H1 (cell line): ENCODE results near the gene SPSB1. TPM values are rescaled to one million over a fixed set of nuclear protein-coding genes. Genes with fewer than 3 reads are reported as not detected.
A peak's percentile ranks its signal among the peaks of the same experiment; 100 is the strongest.

ENCODE experiments used
- CTCF ChIA-PET: fragments of 300-600 bp; sonication (Branson Sonifier 250); formaldehyde crosslinking; loops from one replicate; lab custom pipeline; 2021; ENCODE audit not compliant: partially characterized antibody; lab: Charles Lee
- POLR2A ChIA-PET: fragments of 300-600 bp; sonication (Branson Sonifier 250); formaldehyde crosslinking; loops from one replicate; lab custom pipeline; 2021; ENCODE audit warnings: inconsistent platforms; ENCODE audit not compliant: partially characterized antibody; lab: Charles Lee
- DNase-seq, 2 experiments: peaks; one replicate each; pipeline versions ENCODE4 v3.0.0 to v3.0.0-alpha.2; 2010 to 2022; ENCODE audit warnings: low spot score in 2 of 2, low read depth in 1 of 2, mixed read lengths in 1 of 2
- FAIRE-seq: peaks from 2 replicates; lab custom pipeline; 2011; peaks lifted over from hg19 to GRCh38; lab: Jason Lieb, UNC
- H2AFZ ChIP-seq: 2 replicates; pipeline ENCODE4 v1.8.1; 2012; ENCODE audit warnings: low read length, inconsistent platforms
- H2AK5ac ChIP-seq: 2 replicates; pipeline ENCODE4 v1.6.1; 2013; ENCODE audit warnings: low read depth, low read length
- H2BK120ac ChIP-seq: replicated peaks from 2 replicates; pipeline ENCODE3; 2013; ENCODE audit warnings: low read depth, low read length, inconsistent platforms
- H2BK12ac ChIP-seq: 2 replicates; pipeline ENCODE4 v1.6.1; 2013; ENCODE audit warnings: low read depth, low read length
- H2BK15ac ChIP-seq: 2 replicates; pipeline ENCODE4 v1.6.1; 2013; ENCODE audit warnings: low read length
- H2BK20ac ChIP-seq: 2 replicates; pipeline ENCODE4 v1.6.1; 2013; ENCODE audit warnings: low read length
- H2BK5ac ChIP-seq: 2 replicates; pipeline ENCODE4 v1.6.1; 2013; ENCODE audit warnings: low read depth, low read length
- H3K14ac ChIP-seq: 2 replicates; pipeline ENCODE4 v1.6.1; 2013; ENCODE audit warnings: inconsistent platforms; ENCODE audit not compliant: insufficient read length
- H3K18ac ChIP-seq: 2 replicates; pipeline ENCODE4 v1.6.1; 2013; ENCODE audit warnings: low read length; ENCODE audit errors: extremely low read depth
- H3K23ac ChIP-seq: 2 replicates; pipeline ENCODE4 v1.6.1; 2013; ENCODE audit warnings: inconsistent platforms; ENCODE audit not compliant: insufficient read length
- H3K23me2 ChIP-seq: 2 replicates; pipeline ENCODE4 v1.6.1; 2013; ENCODE audit warnings: low read depth, low read length
- H3K27ac ChIP-seq: 2 replicates; pipeline ENCODE4 v1.6.1; 2011; ENCODE audit warnings: low read depth, low read length, inconsistent platforms
- H3K27me3 ChIP-seq, 4 experiments: replicated peaks in 1 of 4; 1 replicate in 1 of 4; 2 replicates in 3 of 4; pipeline versions ENCODE4 v1.6.1 to v1.8.1; 2011 to 2013; ENCODE audit warnings: low read length in 3 of 4, mild to moderate bottlenecking in 3 of 4, inconsistent platforms in 2 of 4, mixed read lengths in 2 of 4, moderate library complexity in 1 of 4; ENCODE audit not compliant: control insufficient read depth in 3 of 4, insufficient read depth in 3 of 4; ENCODE audit errors: extremely low read depth in 1 of 4
- H3K36me3 ChIP-seq, 4 experiments: 2 replicates each; pipeline versions ENCODE4 v1.6.1 to v1.8.1; 2011 to 2013; ENCODE audit warnings: mild to moderate bottlenecking in 4 of 4, low read length in 3 of 4, moderate library complexity in 2 of 4, control low read depth in 1 of 4, inconsistent platforms in 1 of 4; ENCODE audit not compliant: insufficient read depth in 4 of 4, control insufficient read depth in 2 of 4
- H3K4ac ChIP-seq: replicated peaks from 2 replicates; pipeline ENCODE3; 2013; ENCODE audit warnings: low read length, low read depth, mixed read lengths, inconsistent platforms; ENCODE audit not compliant: insufficient read length
- H3K4me1 ChIP-seq, 4 experiments: replicated peaks in 1 of 4; 1 replicate in 1 of 4; 2 replicates in 3 of 4; pipeline versions ENCODE4 v1.6.1 to v1.8.1; 2011 to 2013; ENCODE audit warnings: low read length in 3 of 4, inconsistent platforms in 2 of 4, mixed read lengths in 1 of 4; ENCODE audit not compliant: insufficient read depth in 4 of 4, control insufficient read depth in 3 of 4
- H3K4me2 ChIP-seq, 2 experiments: 2 replicates each; pipeline versions ENCODE4 v1.6.1 to v1.8.1; 2011 to 2013; ENCODE audit warnings: low read depth in 2 of 2, low read length in 2 of 2, control low read depth in 1 of 2, inconsistent platforms in 1 of 2, mild to moderate bottlenecking in 1 of 2; ENCODE audit not compliant: insufficient read depth in 1 of 2
- H3K4me3 ChIP-seq, 4 experiments: fragments of 200-600, 300-600 bp in 1 of 4; sonication (generic), shearing (Covaris generic), sonication (Bioruptor Twin) in 1 of 4; 2 replicates each; pipeline versions ENCODE4 v1.5.1 to v1.8.1; 2011 to 2016; ENCODE audit warnings: low read length in 4 of 4, low read depth in 3 of 4, control low read depth in 2 of 4, inconsistent platforms in 2 of 4, mild to moderate bottlenecking in 2 of 4, mixed read lengths in 1 of 4, moderate library complexity in 1 of 4; ENCODE audit not compliant: insufficient read depth in 2 of 4; ENCODE audit errors: extremely low read depth in 1 of 4
- H3K56ac ChIP-seq: replicated peaks from 2 replicates; pipeline ENCODE3; 2013; ENCODE audit warnings: low read depth, mild to moderate bottlenecking, mixed read lengths, low read length, inconsistent platforms; ENCODE audit not compliant: insufficient read length
- H3K79me1 ChIP-seq: 2 replicates; pipeline ENCODE4 v1.6.1; 2013; ENCODE audit warnings: low read depth, low read length, control low read depth
- H3K79me2 ChIP-seq, 2 experiments: 2 replicates each; pipeline versions ENCODE4 v1.6.1 to v1.8.1; 2012 to 2013; ENCODE audit warnings: low read length in 2 of 2, mild to moderate bottlenecking in 2 of 2, inconsistent platforms in 1 of 2; ENCODE audit not compliant: insufficient read depth in 2 of 2, control insufficient read depth in 1 of 2
- H3K9ac ChIP-seq, 4 experiments: replicated peaks in 1 of 4; 1 replicate in 1 of 4; 2 replicates in 3 of 4; pipeline versions ENCODE4 v1.6.1 to v1.8.1; 2011 to 2013; ENCODE audit warnings: low read depth in 3 of 4, low read length in 3 of 4, control low read depth in 2 of 4, mild to moderate bottlenecking in 2 of 4, moderate library complexity in 2 of 4, inconsistent platforms in 1 of 4; ENCODE audit errors: extremely low read depth in 1 of 4
- H3K9me3 ChIP-seq, 2 experiments: 2 replicates each; pipeline versions ENCODE4 v1.6.1 to v1.8.1; 2012 to 2013; ENCODE audit warnings: mild to moderate bottlenecking in 2 of 2, moderate library complexity in 2 of 2, control low read depth in 1 of 2, inconsistent platforms in 1 of 2, low read depth in 1 of 2, low read length in 1 of 2, mixed read lengths in 1 of 2; ENCODE audit not compliant: insufficient read depth in 2 of 2
- H4K20me1 ChIP-seq, 2 experiments: replicated peaks in 1 of 2; 2 replicates each; pipeline versions ENCODE3 to v1.8.1; 2011 to 2013; ENCODE audit warnings: inconsistent platforms in 2 of 2, low read length in 2 of 2, mild to moderate bottlenecking in 1 of 2; ENCODE audit not compliant: insufficient read depth in 2 of 2, control insufficient read depth in 1 of 2
- H4K5ac ChIP-seq: 2 replicates; pipeline ENCODE4 v1.6.1; 2013; ENCODE audit warnings: low read length, low read depth, mixed read lengths, inconsistent platforms; ENCODE audit not compliant: insufficient read length
- H4K8ac ChIP-seq: 2 replicates; pipeline ENCODE4 v1.8.0; 2013; ENCODE audit warnings: mild to moderate bottlenecking, moderate library complexity, low read length, inconsistent platforms; ENCODE audit not compliant: insufficient read depth; ENCODE audit errors: extremely low read depth
- H4K91ac ChIP-seq: replicated peaks from 2 replicates; pipeline ENCODE3; 2013; ENCODE audit warnings: low read length, mixed read lengths, inconsistent platforms; ENCODE audit not compliant: insufficient read length
- BACH1 ChIP-seq: IDR thresholded peaks from 2 replicates; pipeline ENCODE4 v1.6.1; 2012; ENCODE audit warnings: low read length, improper control_type of control experiment
- CBX8 ChIP-seq: fragments of 300-800, 300-1000 bp; sonication (generic); IDR thresholded peaks from 2 replicates; pipeline ENCODE4 v1.7.1; 2016; ENCODE audit warnings: low read depth, low read length, borderline replicate concordance
- GABPA ChIP-seq: IDR thresholded peaks from 2 replicates; pipeline ENCODE4 v1.6.1; 2011; ENCODE audit warnings: mild to moderate bottlenecking, low read length, moderate library complexity, borderline replicate concordance; ENCODE audit not compliant: insufficient read depth
- NRF1 ChIP-seq: IDR thresholded peaks from 2 replicates; pipeline ENCODE4 v1.6.1; 2011; ENCODE audit warnings: mild to moderate bottlenecking, low read depth, low read length, improper control_type of control experiment
- POU5F1 ChIP-seq: IDR thresholded peaks from 2 replicates; pipeline ENCODE4 v1.6.1; 2011; ENCODE audit warnings: low read depth, mild to moderate bottlenecking, low read length, moderate library complexity
- SAP30 ChIP-seq: fragments of 300-600 bp; sonication (generic); IDR thresholded peaks from 2 replicates; pipeline ENCODE4 v1.7.1; 2012; ENCODE audit warnings: low read length, moderate library complexity, mild to moderate bottlenecking, inconsistent platforms; ENCODE audit not compliant: insufficient read depth, insufficient replicate concordance
- SIRT6 ChIP-seq: IDR thresholded peaks from one replicate; pipeline ENCODE4 v1.7.1; 2012; ENCODE audit warnings: low read length, inconsistent platforms
- SUZ12 ChIP-seq: fragments of 200-600 bp; sonication (generic); IDR thresholded peaks from 2 replicates; pipeline ENCODE4 v1.6.1; 2012; ENCODE audit warnings: mild to moderate bottlenecking, inconsistent platforms, low read length, moderate library complexity, mixed read lengths
- TCF12 ChIP-seq: IDR thresholded peaks from 2 replicates; pipeline ENCODE4 v1.6.1; 2011; ENCODE audit warnings: low read depth, mild to moderate bottlenecking, low read length
- TEAD4 ChIP-seq: IDR thresholded peaks from 2 replicates; pipeline ENCODE4 v1.6.1; 2012; ENCODE audit warnings: low read depth, low read length, inconsistent platforms, mixed read lengths
- WGBS, 2 experiments: shearing (Covaris generic) in 1 of 2; methylation state at CpG; one replicate each; pipeline versions ENCODE4 v1.1.6 to v1.1.7; 2013 to 2015; ENCODE audit warnings: low lambda C conversion rate in 2 of 2, mixed read lengths in 2 of 2, inconsistent platforms in 1 of 2, low coverage in 1 of 2, missing lambda C conversion rate in 1 of 2; ENCODE audit not compliant: insufficient replicate concordance in 2 of 2, insufficient coverage in 1 of 2, insufficient read length in 1 of 2; ENCODE audit errors: extremely low coverage in 1 of 2, missing lambda C conversion rate in 1 of 2; 5-methylcytosine and 5-hydroxymethylcytosine counted together
- polyA plus RNA-seq, 7 experiments: library from polyadenylated mRNA; depleted of rRNA in 3 of 7; stranded (reverse) in 5 of 7; unstranded in 2 of 7; fragments of >200 nt in 5 of 7; fragments of 200-250 nt in 2 of 7; gene quantifications; 1 replicate in 5 of 7; 2 replicates in 1 of 7; 4 replicates in 1 of 7; pipeline versions ENCODE4 v1.2.1 to v1.2.3, GENCODE V29; 2011 to 2013; ENCODE audit warnings: missing spikeins in 2 of 7, mixed read lengths in 2 of 7
- total RNA-seq: library from RNA; stranded (reverse); fragmentation: NEBNext Ultra II Directional; extraction: Animal tissue kit (Norgen Biotek cat#: 25700); gene quantifications from 2 replicates; pipeline ENCODE4 v1.2.1, GENCODE V29; 2021

The SPSB1 gene
- total and polyA plus RNA-seq, 2 of the 8 experiments (the other 6 are each of a cell fraction or from before 2014, with no cell fraction given): 5.3 to 6.4 TPM

DNA sequence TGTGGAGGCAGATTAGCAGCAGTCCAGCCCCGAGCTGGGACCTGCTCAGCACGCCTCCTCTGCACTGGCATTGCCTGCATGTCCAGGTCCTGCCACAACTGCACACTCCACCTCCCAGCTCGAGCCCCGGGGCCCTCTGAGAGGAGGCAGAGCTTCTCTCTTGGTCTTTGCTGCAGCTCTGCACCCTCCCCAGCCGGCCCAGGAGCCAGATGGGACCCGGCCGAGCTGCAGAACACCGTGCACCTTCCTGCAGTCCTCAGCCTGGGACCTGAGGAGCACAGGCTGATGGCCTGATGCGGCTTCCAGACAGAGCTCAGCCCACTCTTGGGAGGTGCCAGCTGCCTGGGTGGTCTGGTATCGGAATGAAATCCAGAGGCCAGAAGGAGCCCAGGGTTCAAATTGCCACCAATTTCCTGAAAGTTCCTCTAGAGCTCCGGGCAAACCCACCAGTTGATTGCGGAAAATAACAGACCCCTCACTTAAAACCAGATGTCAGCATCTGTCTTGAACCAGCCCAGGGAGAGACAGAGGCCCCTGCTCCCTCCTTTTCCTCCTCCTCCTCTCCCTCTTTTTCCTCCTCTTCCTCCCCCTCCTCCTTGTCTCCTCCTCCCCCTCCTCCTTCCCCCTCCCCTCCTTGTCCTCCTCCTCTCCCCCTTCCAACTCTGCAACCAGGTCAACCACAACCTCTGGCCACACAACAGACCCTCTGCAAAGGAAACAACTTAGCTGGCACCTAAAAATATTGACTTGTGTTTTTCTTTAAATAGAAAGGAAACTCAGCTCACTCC, 10.6 kb upstream of the SPSB1 start:
- H3K79me1 ChIP-seq: no peaks in the 10 kb centered on the region
- no peak overlapping the region for H4K5ac ChIP-seq
- H3K4me2 ChIP-seq: no peak overlapping the region
- no peaks in the 10 kb centered on the region for H4K20me1 ChIP-seq
- H4K8ac ChIP-seq: no peak overlapping the region; the same call in 1 of the 2 replicates
- H2AK5ac ChIP-seq: 0 out of 2 replicates have a peak overlapping the region, but pooled peaks have one; percentile 28
- no peak overlapping the region for H3K23ac ChIP-seq
- no peak overlapping the region for H3K4ac ChIP-seq
- no peak overlapping the region for H3K9ac ChIP-seq
- peaks cover 0 to under 1% of the 10 kb centered on the region in 2 experiments; a peak in 2 of 4 replicates for H3K9me3 ChIP-seq
- no peak overlapping the region for H3K18ac ChIP-seq
- H3K36me3 ChIP-seq: no peaks in the 10 kb centered on the region
- H2BK20ac ChIP-seq: no peak overlapping the region
- H2BK15ac ChIP-seq: no peak overlapping the region
- no peak overlapping the region for H4K91ac ChIP-seq
- no peak overlapping the region for H3K4me3 ChIP-seq
- H2BK12ac ChIP-seq: no peak overlapping the region
- H3K27me3 ChIP-seq: no peaks in the 10 kb centered on the region
- H3K4me1 ChIP-seq: peaks cover 0 to 12% (median 8%) of the 10 kb centered on the region in 4 experiments; a peak in 6 of 7 replicates
- H3K23me2 ChIP-seq: no peaks in the 10 kb centered on the region; the same call in 1 of the 2 replicates
- no peak overlapping the region for H2BK5ac ChIP-seq
- WGBS, 2 experiments: 92% methylated on average over 11 of the region's 12 CpGs; no CpG with 5 or more reads in 1 of the 2 experiments
- no peak overlapping the region for H2BK120ac ChIP-seq
- H3K14ac ChIP-seq: no peak overlapping the region
- no peak overlapping the region for H3K27ac ChIP-seq
- no peak for FAIRE-seq
- no peak for DNase-seq
- H2AFZ ChIP-seq: no peak overlapping the region
- H3K56ac ChIP-seq: no peak overlapping the region
- ChIA-PET CTCF (interaction anchor here (0.7 to 6.6 kb wide), 9 partner anchors 10 to 277 kb away, joined by 3 to 61 read pairs (median 4); no protein-coding TSS in a partner anchor), POLR2A (interaction anchor here (1.5 kb wide), 1 partner anchor 10 kb away, joined by 4 read pairs; no protein-coding TSS in a partner anchor)
- no peaks in the 10 kb centered on the region for H3K79me2 ChIP-seq
- TF ChIP-seq BACH1 (no peak), GABPA (no peak), TCF12 (no peak), SAP30 (no peak), TEAD4 (no peak), SUZ12 (no peak), SIRT6 (no peak), NRF1 (no peak), POU5F1 (no peak), CBX8 (no peak)
